HepG2 (cell line): ENCODE measurements around the gene FBXL22. TPM values are rescaled to one million over a fixed set of nuclear protein-coding genes. Genes with fewer than 3 reads are reported as not detected.

Experiments used
- ATAC-seq: fragments of 200-7000 bp; cut with Tn5 transposase; 3 replicates; pipeline ENCODE4 v1.9.1; 2020; ENCODE audit warnings: mild to moderate bottlenecking, moderate library complexity
- BruUV-seq: library from RNA; stranded (reverse); fragments of 400-500 nt; replicated peaks from 2 replicates; lab custom pipeline; 2021; lab: Mats Ljungman, UMichigan
- CTCF ChIA-PET: fragments of 300-600 bp; formaldehyde crosslinking; extraction: SDS; loops from one replicate; lab custom pipeline; 2021; ENCODE audit warnings: low total read pairs, inconsistent platforms, low intra/inter-chr PET ratio; lab: Yijun Ruan, JAX
- POLR2A ChIA-PET: fragments of 350-600 bp; sonication (Branson Sonifier 250); formaldehyde crosslinking; loops from one replicate; lab custom pipeline; 2020; ENCODE audit warnings: antibody characterized with exemption, inconsistent platforms; lab: Yijun Ruan, JAX
- DNase-seq: peaks from one replicate; pipeline ENCODE4 v3.0.0-alpha.2; 2015; ENCODE audit warnings: low spot score
- FAIRE-seq: peaks from 3 replicates; lab custom pipeline; 2011; peaks lifted over from hg19 to GRCh38; lab: Jason Lieb, UNC
- H2AFZ ChIP-seq: one replicate; pipeline ENCODE4 v1.6.1; 2011; ENCODE audit warnings: low read length, inconsistent platforms
- H3K27ac ChIP-seq: fragments of 300-600 bp; 3 replicates; pipeline ENCODE4 v1.8.0; 2011; ENCODE audit warnings: mixed run types, mild to moderate bottlenecking, mixed read lengths, low read length, inconsistent platforms; ENCODE audit not compliant: insufficient read depth; ENCODE audit errors: extremely low read length
- H3K27me3 ChIP-seq, 2 experiments: fragments of 200-600 bp in 1 of 2; 2 replicates in 1 of 2; 3 replicates in 1 of 2; pipeline versions ENCODE4 v1.6.0 to v1.8.0; 2011; ENCODE audit warnings: low read length in 2 of 2, mild to moderate bottlenecking in 2 of 2, moderate library complexity in 2 of 2, inconsistent platforms in 1 of 2; ENCODE audit not compliant: insufficient read depth in 2 of 2, control insufficient read depth in 1 of 2
- H3K36me3 ChIP-seq, 2 experiments: fragments of 200-600 bp in 1 of 2; replicated peaks in 1 of 2; 2 replicates in 1 of 2; 3 replicates in 1 of 2; pipeline versions ENCODE4 v1.5.1 to v1.8.0; 2011; ENCODE audit warnings: low read length in 2 of 2, inconsistent platforms in 1 of 2; ENCODE audit not compliant: insufficient read depth in 2 of 2, control insufficient read depth in 1 of 2
- H3K4me1 ChIP-seq: 2 replicates; pipeline ENCODE4 v1.5.1; 2012; ENCODE audit warnings: low read length, inconsistent platforms; ENCODE audit not compliant: insufficient read depth
- H3K4me2 ChIP-seq: 2 replicates; pipeline ENCODE4 v1.6.0; 2011; ENCODE audit warnings: low read depth, low read length, inconsistent platforms
- H3K4me3 ChIP-seq, 3 experiments: fragments of 200-600 bp in 1 of 3; sonication (generic), shearing (Covaris generic) in 1 of 3; replicated peaks in 1 of 3; 2 replicates each; pipeline ENCODE4 v1.5.1; 2011 to 2016; ENCODE audit warnings: low read length in 3 of 3, inconsistent platforms in 2 of 3, low read depth in 2 of 3, mild to moderate bottlenecking in 2 of 3, control low read depth in 1 of 3, mixed read lengths in 1 of 3; ENCODE audit not compliant: insufficient read depth in 1 of 3
- H3K79me2 ChIP-seq: one replicate; pipeline ENCODE4 v1.6.1; 2011; ENCODE audit warnings: low read length, inconsistent platforms; ENCODE audit not compliant: insufficient read depth
- H3K9ac ChIP-seq: 2 replicates; pipeline ENCODE4 v1.6.0; 2011; ENCODE audit warnings: mild to moderate bottlenecking, low read depth, low read length, inconsistent platforms; ENCODE audit not compliant: insufficient read depth
- H3K9me3 ChIP-seq: 2 replicates; pipeline ENCODE4 v1.5.1; 2012; ENCODE audit warnings: mild to moderate bottlenecking, low read length
- H4K20me1 ChIP-seq: 2 replicates; pipeline ENCODE4 v1.6.0; 2011; ENCODE audit warnings: inconsistent platforms, mild to moderate bottlenecking, low read length, moderate library complexity; ENCODE audit not compliant: insufficient read depth
- BRF2 ChIP-seq: sonication (generic); formaldehyde crosslinking; IDR thresholded peaks from 2 replicates; pipeline ENCODE4 v1.8.1; 2022; ENCODE audit warnings: mild to moderate bottlenecking, missing genetic modification reagents
- FOXC1 ChIP-seq: sonication (generic); formaldehyde crosslinking; IDR thresholded peaks from 2 replicates; pipeline ENCODE4 v1.8.0; 2022; ENCODE audit warnings: mild to moderate bottlenecking, missing genetic modification reagents, borderline replicate concordance
- NR3C1 ChIP-seq: sonication (generic); formaldehyde crosslinking; IDR thresholded peaks from 2 replicates; pipeline ENCODE4 v1.4.0; 2020; ENCODE audit warnings: missing genetic modification reagents
- POLR2G ChIP-seq: fragments of 200-400 bp; formaldehyde crosslinking; IDR thresholded peaks from 2 replicates; pipeline ENCODE4 v1.6.1; 2018; ENCODE audit warnings: mild to moderate bottlenecking, low read depth, low read length, moderate library complexity
- RNF219 ChIP-seq: sonication (generic); formaldehyde crosslinking; IDR thresholded peaks from 2 replicates; pipeline ENCODE4 v1.5.0; 2020; ENCODE audit warnings: mild to moderate bottlenecking, missing genetic modification reagents
- SP5 ChIP-seq: IDR thresholded peaks from 2 replicates; pipeline ENCODE4 v1.6.1; 2016; ENCODE audit warnings: low read depth, borderline replicate concordance
- ZNF740 ChIP-seq: sonication (generic); formaldehyde crosslinking; IDR thresholded peaks from 2 replicates; pipeline ENCODE4 v1.4.0; 2020; ENCODE audit warnings: missing genetic modification reagents
- WGBS: methylation state at CpG from one replicate; pipeline ENCODE4 v1.1.6; 2017; ENCODE audit warnings: low lambda C conversion rate; 5-methylcytosine and 5-hydroxymethylcytosine counted together
- in situ Hi-C: cut with HindIII; loops from 2 replicates; pipeline ENCODE4 v1.10.0; 2017; ENCODE audit warnings: low pct_unique_long_range_greater_than_20kb; ENCODE audit not compliant: extremely low pct_ligation_motif_present
- intact Hi-C: fragments of 100-400 bp; cut with micrococcal nuclease; formaldehyde crosslinking; loops from one replicate; pipeline ENCODE4 v1.10.0; 2022; ENCODE audit not compliant: unreplicated experiment
- polyA plus RNA-seq, 8 experiments: library from polyadenylated mRNA; depleted of rRNA in 3 of 8; stranded (reverse) in 7 of 8; unstranded in 1 of 8; fragments of >200 nt; fragmentation: Illumina TruSeq in 4 of 8; extraction: Trizol in 4 of 8; gene quantifications; 2 replicates each; pipeline versions ENCODE4 v1.2.1 to v1.2.3, GENCODE V29; 2011 to 2016; ENCODE audit warnings: low read depth in 4 of 8, missing spikeins in 1 of 8, mixed read lengths in 1 of 8; ENCODE audit not compliant: insufficient read depth in 1 of 8
- total RNA-seq, 5 experiments: library from RNA; depleted of rRNA; stranded (reverse); fragments of >200 nt; fragmentation: Illumina TruSeq; extraction: Trizol; gene quantifications; 2 replicates each; pipeline ENCODE4 v1.2.3, GENCODE V29; 2016; ENCODE audit warnings: low read depth in 1 of 5

FBXL22 gene
- total and polyA plus RNA-seq, 2 of the 13 experiments (the other 11 are each of a cell fraction or from before 2014, with no cell fraction given) = 0.15 to 0.33 TPM

- TF ChIP-seq BRF2 (CRISPR knock-in tag) = no peak
- TF ChIP-seq SP5 (CRISPR knock-in tag) = no peak
- no peak for TF ChIP-seq FOXC1
- no peak for TF ChIP-seq NR3C1
- no peak for TF ChIP-seq POLR2G
- TF ChIP-seq RNF219 = no peak
Observed at GRCh38 chr15:63638839-63639238, 41.7 kb downstream of the FBXL22 start (continued).

- no TSS peak for BruUV-seq
- ChIA-PET CTCF (no interaction called here), POLR2A (no interaction called here)
- no peak overlapping the region for H3K4me2 ChIP-seq
- H4K20me1 ChIP-seq = no peaks in the 10 kb centered on the region
- no peak for TF ChIP-seq ZNF740 (CRISPR knock-in tag)
- in situ Hi-C loops (no loop called here), intact Hi-C loops (no loop called here)
- ATAC-seq (no peak), FAIRE-seq (no peak), DNase-seq (no peak)
- no peak overlapping the region for H3K27ac ChIP-seq
- no peaks in the 10 kb centered on the region for H3K4me1 ChIP-seq
- H3K4me3 ChIP-seq = no peak overlapping the region
- H3K9me3 ChIP-seq = no peaks in the 10 kb centered on the region
- no peaks in the 10 kb centered on the region for H3K79me2 ChIP-seq
- WGBS = 96% methylated on average over 3 of the region's 3 CpGs
- no peaks in the 10 kb centered on the region for H3K27me3 ChIP-seq
- H3K36me3 ChIP-seq = peaks cover 7 to 55% of the 10 kb centered on the region in 2 experiments; a peak in 3 of 5 replicates
- H2AFZ ChIP-seq = no peak overlapping the region
- no peak overlapping the region for H3K9ac ChIP-seq
Observed at GRCh38 chr15:63640146-63640545, 43.0 kb downstream of the FBXL22 start.

Other genes with a start within 250 kb of the FBXL22 start
- 0.07 and 0.08 TPM in 2 replicates for gene CA12, start 215.5 kb upstream of the FBXL22 start, total RNA-seq (2016; rRNA removed; fragmentation: Illumina TruSeq; extraction: Trizol)
- gene CA12, start 215.5 kb upstream of the FBXL22 start, polyA plus RNA-seq (2011; rRNA removed) = 0.20 and 0.52 TPM in 2 replicates
- 55.9 and 61.2 TPM in 2 replicates for gene USP3, start 92.8 kb upstream of the FBXL22 start, total RNA-seq (2016; rRNA removed; fragmentation: Illumina TruSeq; extraction: Trizol)
- 14.3 and 16.0 TPM in 2 replicates for gene USP3, start 92.8 kb upstream of the FBXL22 start, polyA plus RNA-seq (2011; rRNA removed)
- 38.6 and 62.2 TPM in 2 replicates for gene HERC1, start 236.6 kb downstream of the FBXL22 start, total RNA-seq (2016; rRNA removed; fragmentation: Illumina TruSeq; extraction: Trizol)
- 12.1 and 20.8 TPM in 2 replicates for gene HERC1, start 236.6 kb downstream of the FBXL22 start, polyA plus RNA-seq (2011; rRNA removed)